Measurements from ENCODE around the gene MPHOSPH10. TPM values are rescaled to one million over a fixed set of nuclear protein-coding genes. Genes with fewer than 3 reads are reported as not detected.

MPHOSPH10 gene
- total RNA-seq, 4 donors from 2014 or later: 27.6 to 53.2 (median 39.3) TPM

DNA sequence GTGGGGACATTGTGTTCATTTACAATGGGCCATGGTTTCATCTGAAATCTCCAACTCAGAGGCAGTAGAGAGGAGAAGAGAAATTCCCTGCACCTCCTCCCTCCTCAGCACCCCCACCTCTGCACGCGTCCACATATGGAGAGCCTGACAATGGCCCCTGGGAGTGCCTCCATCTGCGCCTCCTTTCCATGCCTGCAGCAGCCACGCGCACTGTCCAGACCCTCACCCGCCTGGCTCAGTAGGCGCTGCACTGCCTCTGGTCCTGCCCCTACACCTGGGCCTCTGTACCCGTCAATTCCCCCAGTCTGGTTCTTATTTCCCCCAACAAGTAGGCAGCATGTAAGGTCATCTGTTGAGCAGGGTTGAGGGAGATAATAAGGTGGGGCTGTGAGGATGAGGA is 23.8 kb downstream of the MPHOSPH10 start:
- H3K27me3 ChIP-seq: no peaks in the 10 kb centered on the region
- intact Hi-C loops (cut with DNase I): no loop called here
- peaks cover 2 to 11% of the 10 kb centered on the region in 2 donors for H3K36me3 ChIP-seq
- TF ChIP-seq POLR2A (IDR thresholded peaks at IDR 0.05): no peak
- TF ChIP-seq, protein P1, sequence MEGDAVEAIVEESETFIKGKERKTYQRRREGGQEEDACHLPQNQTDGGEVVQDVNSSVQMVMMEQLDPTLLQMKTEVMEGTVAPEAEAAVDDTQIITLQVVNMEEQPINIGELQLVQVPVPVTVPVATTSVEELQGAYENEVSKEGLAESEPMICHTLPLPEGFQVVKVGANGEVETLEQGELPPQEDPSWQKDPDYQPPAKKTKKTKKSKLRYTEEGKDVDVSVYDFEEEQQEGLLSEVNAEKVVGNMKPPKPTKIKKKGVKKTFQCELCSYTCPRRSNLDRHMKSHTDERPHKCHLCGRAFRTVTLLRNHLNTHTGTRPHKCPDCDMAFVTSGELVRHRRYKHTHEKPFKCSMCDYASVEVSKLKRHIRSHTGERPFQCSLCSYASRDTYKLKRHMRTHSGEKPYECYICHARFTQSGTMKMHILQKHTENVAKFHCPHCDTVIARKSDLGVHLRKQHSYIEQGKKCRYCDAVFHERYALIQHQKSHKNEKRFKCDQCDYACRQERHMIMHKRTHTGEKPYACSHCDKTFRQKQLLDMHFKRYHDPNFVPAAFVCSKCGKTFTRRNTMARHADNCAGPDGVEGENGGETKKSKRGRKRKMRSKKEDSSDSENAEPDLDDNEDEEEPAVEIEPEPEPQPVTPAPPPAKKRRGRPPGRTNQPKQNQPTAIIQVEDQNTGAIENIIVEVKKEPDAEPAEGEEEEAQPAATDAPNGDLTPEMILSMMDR (IDR thresholded peaks at IDR 0.05): no peak
- no peak overlapping the region for H3K27ac ChIP-seq
- no peak overlapping the region for H3K4me3 ChIP-seq (replicated peaks in 1 of 3)
- H3K4me1 ChIP-seq: peaks cover 0 to 8% of the 10 kb centered on the region in 2 donors
- H3K9me3 ChIP-seq: no peaks in the 10 kb centered on the region
- WGBS, 2 donors: 85 to 91% methylated on average over 8 of the region's 8 CpGs
- DNase-seq: no peak

DNA sequence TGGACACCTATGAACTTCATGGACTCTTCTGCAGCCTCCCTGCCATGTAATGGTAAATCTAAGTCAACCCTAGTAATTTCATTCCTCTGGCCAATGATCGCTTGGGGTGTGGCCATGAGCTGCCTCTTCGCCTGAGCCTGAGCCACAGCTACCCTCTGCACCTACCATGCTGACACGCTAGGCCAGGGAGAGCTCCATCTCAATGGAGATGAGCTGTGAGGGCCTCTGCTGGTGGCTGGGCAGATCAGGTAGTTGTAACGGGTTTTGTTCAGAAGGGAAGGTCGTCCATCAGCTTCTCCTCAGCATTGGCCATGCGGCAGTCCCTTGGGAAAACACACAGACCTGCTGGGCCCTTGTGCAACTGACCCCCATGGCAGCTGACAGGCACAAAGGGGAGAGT is 24.4 kb downstream of the MPHOSPH10 start:
- no peaks in the 10 kb centered on the region for H3K9me3 ChIP-seq
- peaks cover 0 to 6% of the 10 kb centered on the region in 2 donors for H3K36me3 ChIP-seq
- DNase-seq: no peak
- no peak overlapping the region for H3K4me3 ChIP-seq (replicated peaks in 1 of 3)
- no peak overlapping the region for H3K27ac ChIP-seq
- H3K4me1 ChIP-seq: peaks cover 0 to 8% of the 10 kb centered on the region in 2 donors
- H3K27me3 ChIP-seq: no peaks in the 10 kb centered on the region
- WGBS, 2 donors: 44 to 54% methylated on average over 3 to 6 of the region's 6 CpGs
- intact Hi-C loops (cut with DNase I): no loop called here
- TF ChIP-seq POLR2A (IDR thresholded peaks at IDR 0.05): no peak
- TF ChIP-seq, protein P1 (IDR thresholded peaks at IDR 0.05): no peak

DNA sequence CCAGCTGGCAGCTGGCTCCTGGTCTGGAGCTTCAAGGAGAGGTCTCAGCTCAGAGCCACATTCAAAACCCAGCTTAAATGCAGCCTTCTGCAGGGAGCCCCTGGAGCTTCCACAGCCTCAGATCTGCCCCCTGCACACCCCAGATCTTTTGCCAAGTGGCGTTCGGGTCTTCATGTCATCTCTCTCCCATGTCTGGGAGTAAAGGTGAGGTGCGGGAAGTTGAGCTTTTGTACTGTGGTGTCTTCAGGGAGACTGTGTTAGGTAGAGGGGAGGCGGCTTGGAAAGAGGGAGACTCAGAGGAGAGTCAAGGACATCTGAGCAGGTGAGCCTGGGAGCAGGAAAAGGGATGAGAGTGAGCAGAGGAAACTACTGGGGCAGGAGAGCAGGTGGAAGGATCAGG is 25.4 kb downstream of the MPHOSPH10 start:
- TF ChIP-seq POLR2A (IDR thresholded peaks at IDR 0.05): no peak
- TF ChIP-seq, protein P1 (IDR thresholded peaks at IDR 0.05): no peak

DNA sequence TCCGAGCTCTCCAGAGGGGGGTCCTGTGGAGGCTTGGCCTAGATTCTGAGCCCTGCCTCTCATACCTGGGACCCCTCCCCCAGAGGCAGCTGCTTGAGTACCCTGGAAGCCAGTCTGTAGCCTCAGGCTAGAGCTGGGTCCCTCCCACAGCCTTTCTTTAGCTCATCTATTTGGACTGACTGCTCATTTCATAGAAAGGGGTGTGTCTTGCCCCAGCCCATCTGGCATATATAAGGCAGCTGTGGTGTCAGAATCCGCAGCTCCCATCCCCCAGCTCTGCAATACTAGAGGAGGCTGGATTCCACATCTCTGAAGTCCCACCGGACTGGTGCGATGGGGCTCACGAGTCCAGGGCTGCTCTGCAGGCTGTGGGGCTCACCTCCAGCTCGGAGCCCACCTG is 26.1 kb downstream of the MPHOSPH10 start:
- Histone ChIP-seq H3K27me3 (no peaks in the 10 kb centered on the region), H3K4me1 (peaks cover 0 to 8% of the 10 kb centered on the region in 2 donors), H3K4me3 (replicated peaks in 1 of 3) (no peak overlapping the region), H3K9me3 (no peaks in the 10 kb centered on the region), H3K27ac (no peak overlapping the region), H3K36me3 (no peaks in the 10 kb centered on the region)
- no peak for DNase-seq
- TF ChIP-seq, protein P1 (IDR thresholded peaks at IDR 0.05): no peak
- TF ChIP-seq POLR2A (IDR thresholded peaks at IDR 0.05): no peak
- WGBS, 2 donors: 44 to 64% methylated on average over 2 to 6 of the region's 6 CpGs
- intact Hi-C loops (cut with DNase I): no loop called here

More for the DNA sequence above, 25.4 kb downstream of the MPHOSPH10 start:
- Histone ChIP-seq H3K4me1 (peaks cover 0 to 8% of the 10 kb centered on the region in 2 donors), H3K36me3 (no peaks in the 10 kb centered on the region), H3K27ac (no peak overlapping the region), H3K4me3 (replicated peaks in 1 of 3) (no peak overlapping the region), H3K9me3 (no peaks in the 10 kb centered on the region), H3K27me3 (no peaks in the 10 kb centered on the region)
- DNase-seq: no peak
- intact Hi-C loops (cut with DNase I): no loop called here
- 85 to 88% methylated on average over 4 of the region's 4 CpGs for WGBS, 2 donors

DNA sequence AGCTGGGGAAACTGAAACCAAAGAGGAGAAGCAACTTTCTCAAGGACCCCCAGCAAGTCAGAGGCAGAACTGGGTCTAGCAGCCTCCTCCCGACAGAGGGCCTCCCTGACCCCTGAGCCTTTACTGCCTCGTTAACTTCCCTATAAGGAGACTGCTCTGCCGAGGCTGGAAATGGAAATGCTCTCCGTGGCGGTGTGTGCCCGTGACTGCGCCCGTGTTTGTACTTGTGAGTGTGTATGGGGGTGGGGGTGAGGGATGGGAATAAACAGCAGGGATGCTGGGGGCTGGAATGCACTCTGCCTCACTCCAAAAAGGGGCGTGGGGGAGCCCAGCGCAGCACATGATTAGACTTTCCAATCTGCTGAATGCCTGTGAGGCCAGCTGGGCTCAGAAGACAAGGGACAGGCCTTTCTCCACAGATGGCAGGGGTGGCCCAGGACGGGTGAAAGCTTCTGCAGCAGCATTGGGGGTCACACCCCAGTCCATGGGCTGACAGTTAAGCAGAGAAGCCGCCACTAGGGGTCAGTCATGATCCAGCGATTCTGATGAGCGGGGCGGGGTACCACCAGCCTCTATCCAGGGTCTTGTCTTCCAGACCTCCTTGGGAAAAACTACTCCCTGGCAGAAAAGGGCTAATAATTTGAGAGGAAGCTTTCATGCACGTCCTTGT is 26.8 kb downstream of the MPHOSPH10 start:
- H3K4me1 ChIP-seq: peaks cover 0 to 8% of the 10 kb centered on the region in 2 donors
- TF ChIP-seq, protein P1 (IDR thresholded peaks at IDR 0.05): peak in 5 of 6 experiments; percentile 25 to 58 (median 50)
- no peak for TF ChIP-seq POLR2A (IDR thresholded peaks at IDR 0.05)
- H3K27ac ChIP-seq: no peak overlapping the region
- no peaks in the 10 kb centered on the region for H3K27me3 ChIP-seq
- WGBS, 2 donors: 6 to 7% methylated on average over 15 of the region's 16 CpGs
- H3K9me3 ChIP-seq: no peaks in the 10 kb centered on the region
- intact Hi-C loops (cut with DNase I): no loop called here
- DNase-seq: peak; percentile 40 to 44
- no peaks in the 10 kb centered on the region for H3K36me3 ChIP-seq
- H3K4me3 ChIP-seq (replicated peaks in 1 of 3): no peak overlapping the region
